PC-9 (cell line): ENCODE results near the gene PPY. TPM values are rescaled to one million over a fixed set of nuclear protein-coding genes. Genes with fewer than 3 reads are reported as not detected.
A peak's percentile ranks its signal among the peaks of the same experiment; 100 is the strongest.
"Not testable (repeated sequence)": the region's sequence is repeated elsewhere in the genome, so short reads cannot be mapped to it uniquely, and the experiment has no call there.

Source experiments
- BruUV-seq: library from RNA; stranded (reverse); fragments of 400-500 nt; replicated peaks from 2 replicates; lab custom pipeline; 2021; lab: Mats Ljungman, UMichigan
- CTCF ChIA-PET: fragments of 300-600 bp; sonication (Branson Sonifier 250); formaldehyde crosslinking; loops from one replicate; lab custom pipeline; 2022; ENCODE audit warnings: antibody characterized with exemption; lab: Charles Lee
- POLR2A ChIA-PET: fragments of 300-600 bp; sonication (Branson Sonifier 250); formaldehyde crosslinking; loops from one replicate; lab custom pipeline; 2022; ENCODE audit warnings: antibody characterized with exemption; ENCODE audit not compliant: unreplicated experiment; lab: Charles Lee
- DNase-seq, 2 experiments: peaks; one replicate each; pipeline versions ENCODE4 v3.0.0 to v3.0.0-alpha.2; 2015 to 2022; ENCODE audit warnings: mixed read lengths in 1 of 2
- H2AFZ ChIP-seq: fragments of 200-600 bp; sonication (generic); 2 replicates; pipeline ENCODE4 v1.8.1; 2017; ENCODE audit warnings: antibody characterized with exemption
- H3F3A ChIP-seq: fragments of 200-600 bp; sonication (generic); 2 replicates; pipeline ENCODE4 v1.8.1; 2017; ENCODE audit warnings: antibody characterized with exemption, mild to moderate bottlenecking, low read depth; ENCODE audit not compliant: insufficient read depth
- H3K27ac ChIP-seq: fragments of 200-600 bp; sonication (generic); 2 replicates; pipeline ENCODE4 v1.6.1; 2016; ENCODE audit warnings: mixed run types
- H3K27me3 ChIP-seq: fragments of 200-600 bp; sonication (generic); 2 replicates; pipeline ENCODE4 v1.6.1; 2016; ENCODE audit warnings: low read depth, mixed run types; ENCODE audit not compliant: insufficient read depth
- H3K36me3 ChIP-seq: fragments of 200-600 bp; sonication (generic); 2 replicates; pipeline ENCODE4 v1.6.1; 2016; ENCODE audit warnings: low read depth, mixed run types
- H3K4me1 ChIP-seq: fragments of 200-600 bp; sonication (generic); replicated peaks from 2 replicates; pipeline ENCODE4 v1.6.1; 2016; ENCODE audit warnings: mixed run types; ENCODE audit not compliant: insufficient read depth
- H3K4me2 ChIP-seq: fragments of 200-600 bp; sonication (generic); 2 replicates; pipeline ENCODE4 v1.6.1; 2017; ENCODE audit warnings: mixed run types
- H3K4me3 ChIP-seq: fragments of 200-600 bp; sonication (generic); 2 replicates; pipeline ENCODE4 v1.6.1; 2016; ENCODE audit warnings: mixed run types
- H3K79me2 ChIP-seq: fragments of 200-600 bp; sonication (generic); 2 replicates; pipeline ENCODE4 v1.6.1; 2017; ENCODE audit warnings: low read depth, mixed run types
- H3K9me2 ChIP-seq: fragments of 200-600 bp; sonication (generic); 2 replicates; pipeline ENCODE4 v1.8.1; 2017; ENCODE audit warnings: mild to moderate bottlenecking; ENCODE audit not compliant: insufficient read depth
- H3K9me3 ChIP-seq: fragments of 200-600 bp; sonication (generic); 2 replicates; pipeline ENCODE4 v1.8.1; 2016; ENCODE audit warnings: low read depth; ENCODE audit not compliant: insufficient read depth
- H4K20me1 ChIP-seq: fragments of 200-600 bp; sonication (generic); 2 replicates; pipeline ENCODE4 v1.8.1; 2017; ENCODE audit not compliant: insufficient read depth
- EZH2 ChIP-seq: fragments of 200-600 bp; sonication (generic); IDR thresholded peaks from 2 replicates; pipeline ENCODE4 v1.8.0; 2017; ENCODE audit warnings: antibody characterized with exemption, low read depth
- intact Hi-C: fragments of 100-400 bp; cut with micrococcal nuclease; formaldehyde crosslinking; loops from one replicate; pipeline ENCODE4 v1.10.0; 2022; ENCODE audit not compliant: unreplicated experiment
- total RNA-seq: library from RNA; stranded (reverse); gene quantifications from 2 replicates; pipeline ENCODE4 v1.2.3, GENCODE V29; 2021
- TF ChIP-seq, protein P1 (sequence below): fragments of 200-600 bp; sonication (generic); conservative IDR thresholded peaks from 2 replicates; pipeline ENCODE4 v1.6.1; 2017; ENCODE audit warnings: mixed run types, antibody characterized with exemption, mild to moderate bottlenecking, moderate library complexity

Gene PPY
- total RNA-seq, 1 experiment from 2014 or later = not detected

DNA sequence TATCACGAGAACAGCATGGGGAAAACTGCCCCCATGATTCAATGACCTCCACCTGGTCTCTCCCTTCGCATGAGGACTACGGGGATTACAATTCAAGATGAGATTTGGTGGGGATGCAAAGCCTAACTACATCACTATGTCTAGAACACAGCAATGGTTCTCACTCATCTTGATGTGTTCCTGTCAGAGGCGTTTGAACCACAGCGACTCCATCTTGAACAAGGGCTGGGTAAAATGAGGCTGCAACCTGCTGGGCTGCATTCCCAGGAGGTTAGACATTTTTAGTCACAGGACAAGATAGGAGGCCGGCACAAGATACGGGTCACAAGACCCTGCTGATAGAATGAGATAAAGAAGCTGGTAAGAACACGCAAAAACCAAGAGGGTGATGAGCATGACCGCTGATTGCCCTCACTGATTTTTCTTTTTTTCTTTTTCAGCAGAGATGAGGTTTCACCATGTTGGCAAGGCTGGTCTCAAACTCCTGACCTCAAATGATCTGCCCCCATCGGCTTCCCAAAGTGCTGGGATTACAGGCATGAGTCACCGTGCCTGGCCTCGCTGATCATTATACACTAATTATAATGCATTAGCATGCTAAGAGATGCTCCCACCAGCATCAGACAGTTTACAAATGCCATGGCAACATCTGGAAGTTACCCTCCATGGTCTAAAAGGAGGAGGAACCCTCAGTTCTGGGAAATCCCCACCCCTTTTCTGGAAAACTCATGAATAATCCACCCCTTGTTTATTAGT, 3.0 kb upstream of the PPY start:
- H4K20me1 ChIP-seq = no peaks in the 10 kb centered on the region
- no peaks in the 10 kb centered on the region for H3K9me3 ChIP-seq
- H3K4me1 ChIP-seq = no peaks in the 10 kb centered on the region
- ChIA-PET CTCF (interaction anchor here (0.6 kb wide), 1 partner anchor 1907 kb away, joined by 3 read pairs; no protein-coding TSS in a partner anchor), POLR2A (interaction anchor here (0.6 to 0.7 kb wide), 2 partner anchors 13 to 61 kb away, joined by 4 to 5 read pairs; no protein-coding TSS in a partner anchor)
- BruUV-seq = no TSS peak
- H3K36me3 ChIP-seq = no peaks in the 10 kb centered on the region
- no peak overlapping the region for H3K4me2 ChIP-seq
- H3K4me3 ChIP-seq = no peak overlapping the region
- TF ChIP-seq EZH2 = no peak
- TF ChIP-seq, protein P1, sequence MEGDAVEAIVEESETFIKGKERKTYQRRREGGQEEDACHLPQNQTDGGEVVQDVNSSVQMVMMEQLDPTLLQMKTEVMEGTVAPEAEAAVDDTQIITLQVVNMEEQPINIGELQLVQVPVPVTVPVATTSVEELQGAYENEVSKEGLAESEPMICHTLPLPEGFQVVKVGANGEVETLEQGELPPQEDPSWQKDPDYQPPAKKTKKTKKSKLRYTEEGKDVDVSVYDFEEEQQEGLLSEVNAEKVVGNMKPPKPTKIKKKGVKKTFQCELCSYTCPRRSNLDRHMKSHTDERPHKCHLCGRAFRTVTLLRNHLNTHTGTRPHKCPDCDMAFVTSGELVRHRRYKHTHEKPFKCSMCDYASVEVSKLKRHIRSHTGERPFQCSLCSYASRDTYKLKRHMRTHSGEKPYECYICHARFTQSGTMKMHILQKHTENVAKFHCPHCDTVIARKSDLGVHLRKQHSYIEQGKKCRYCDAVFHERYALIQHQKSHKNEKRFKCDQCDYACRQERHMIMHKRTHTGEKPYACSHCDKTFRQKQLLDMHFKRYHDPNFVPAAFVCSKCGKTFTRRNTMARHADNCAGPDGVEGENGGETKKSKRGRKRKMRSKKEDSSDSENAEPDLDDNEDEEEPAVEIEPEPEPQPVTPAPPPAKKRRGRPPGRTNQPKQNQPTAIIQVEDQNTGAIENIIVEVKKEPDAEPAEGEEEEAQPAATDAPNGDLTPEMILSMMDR = no peak
- H3K27me3 ChIP-seq = peaks cover 4% of the 10 kb centered on the region; the same call in 1 of the 2 replicates
- no peaks in the 10 kb centered on the region for H3F3A ChIP-seq
- no peaks in the 10 kb centered on the region for H3K79me2 ChIP-seq
- no peak for DNase-seq
- H2AFZ ChIP-seq = no peak overlapping the region
- no peaks in the 10 kb centered on the region for H3K9me2 ChIP-seq
- intact Hi-C loops = no loop called here
- H3K27ac ChIP-seq = no peak overlapping the region

DNA sequence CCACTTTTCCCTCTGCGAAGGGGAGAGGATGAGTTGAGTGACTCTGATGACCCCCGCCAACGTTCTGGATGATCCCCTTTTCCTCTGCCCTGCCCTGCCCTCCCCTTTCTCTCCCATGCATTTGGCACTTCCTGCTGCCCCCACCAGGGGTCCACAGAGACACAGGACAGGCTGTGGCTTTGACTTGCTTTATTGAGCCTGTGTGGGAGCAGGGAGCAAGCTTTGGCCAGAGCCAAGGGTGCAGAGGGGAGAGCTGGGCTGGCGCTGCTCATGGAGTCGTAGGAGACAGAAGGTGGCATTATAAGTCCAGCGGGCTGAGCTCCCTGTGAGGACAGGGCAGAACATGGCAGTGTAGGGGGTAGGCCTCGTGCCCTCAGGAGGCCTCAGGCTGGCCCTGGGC, 1.6 kb downstream of the PPY start:
- H3K4me1 ChIP-seq = no peaks in the 10 kb centered on the region
- POLR2A ChIA-PET = no interaction called here
- TF ChIP-seq, protein P1 = peak; percentile 61
- no peak for TF ChIP-seq EZH2
- no peak overlapping the region for H3K4me2 ChIP-seq
- H4K20me1 ChIP-seq = no peaks in the 10 kb centered on the region
- H3F3A ChIP-seq = no peaks in the 10 kb centered on the region
- intact Hi-C loops = loop anchor here (5.0 kb wide), 1 partner anchor 392 kb away; no protein-coding TSS in a partner anchor
- peaks cover 6% of the 10 kb centered on the region for H3K27me3 ChIP-seq
- CTCF ChIA-PET = no interaction called here
- no peak overlapping the region for H3K4me3 ChIP-seq
- H3K9me2 ChIP-seq = no peaks in the 10 kb centered on the region
- DNase-seq = peak in 1 of 2 experiments; percentile 27
- H3K27ac ChIP-seq = no peak overlapping the region
- H3K9me3 ChIP-seq = no peaks in the 10 kb centered on the region
- no peak overlapping the region for H2AFZ ChIP-seq
- H3K79me2 ChIP-seq = no peaks in the 10 kb centered on the region
- H3K36me3 ChIP-seq = no peaks in the 10 kb centered on the region
- BruUV-seq = no TSS peak

DNA sequence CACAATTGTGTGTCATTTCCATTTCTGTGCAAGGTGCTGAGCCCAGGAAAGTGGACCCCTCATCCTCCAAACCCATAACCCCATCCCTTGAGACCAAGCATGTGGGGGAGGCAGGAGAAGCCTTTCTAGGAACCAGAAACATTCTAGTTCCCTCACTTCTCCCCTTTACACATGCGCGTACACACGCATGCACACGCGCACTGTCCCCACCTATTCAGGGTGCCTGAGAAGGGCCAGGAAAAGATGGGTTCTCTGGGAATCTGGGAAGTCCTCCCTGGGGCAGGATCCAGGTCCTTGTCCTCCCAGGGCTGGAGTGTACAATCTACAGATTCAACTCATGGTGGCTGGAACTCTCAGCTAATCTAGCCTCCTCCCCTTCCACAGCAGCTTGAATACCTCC, 2.4 kb downstream of the PPY start:
- BruUV-seq = no TSS peak
- DNase-seq = no peak
- Histone ChIP-seq H3K4me2 (no peak overlapping the region), H3K9me3 (no peaks in the 10 kb centered on the region), H3K36me3 (no peaks in the 10 kb centered on the region), H3F3A (no peaks in the 10 kb centered on the region), H3K4me1 (no peaks in the 10 kb centered on the region), H3K9me2 (no peaks in the 10 kb centered on the region), H3K79me2 (no peaks in the 10 kb centered on the region), H3K27me3 (peaks cover 6% of the 10 kb centered on the region), H4K20me1 (no peaks in the 10 kb centered on the region), H3K27ac (no peak overlapping the region), H3K4me3 (no peak overlapping the region), H2AFZ (no peak overlapping the region)
- ChIA-PET POLR2A (no interaction called here), CTCF (no interaction called here)
- TF ChIP-seq, protein P1 = no peak
- no peak for TF ChIP-seq EZH2
- intact Hi-C loops = loop anchor here (5.0 kb wide), 1 partner anchor 392 kb away; no protein-coding TSS in a partner anchor

DNA sequence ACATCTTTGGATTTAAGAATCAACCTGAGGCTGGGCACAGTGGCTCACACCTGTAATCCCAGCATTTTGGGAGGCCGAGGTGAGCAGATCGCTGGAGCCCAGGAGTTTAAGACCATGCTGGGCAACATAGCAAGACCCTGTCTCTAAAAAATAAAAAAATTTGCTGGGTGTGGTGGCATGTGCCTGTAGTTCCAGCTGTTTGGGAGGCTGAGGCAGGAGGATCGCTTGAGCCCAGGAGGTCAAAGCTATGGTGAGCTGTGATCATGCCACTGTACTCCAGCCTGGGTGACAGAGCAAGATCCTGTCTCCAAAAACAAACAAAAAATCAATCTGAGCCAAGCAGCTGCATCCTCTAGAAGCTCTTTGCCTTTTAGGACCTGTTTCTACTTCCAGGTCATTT, 2.8 kb downstream of the PPY start:
- CTCF ChIA-PET, POLR2A ChIA-PET, H3K9me3 ChIP-seq, DNase-seq, BruUV-seq, H3K9me2 ChIP-seq, intact Hi-C loops, H3F3A ChIP-seq, H2AFZ ChIP-seq, H3K36me3 ChIP-seq, H3K79me2 ChIP-seq, H3K4me3 ChIP-seq, H4K20me1 ChIP-seq, H3K4me2 ChIP-seq, H3K27me3 ChIP-seq, H3K4me1 ChIP-seq, H3K27ac ChIP-seq: not testable (repeated sequence)
